ENCODE data around the gene ATP6AP1.

- no peak for TF ChIP-seq CTCF (IDR thresholded peaks at IDR 0.05; ENCODE audit: low read depth, low read length)
- TF ChIP-seq POLR2A (IDR thresholded peaks at IDR 0.05; ENCODE audit: extremely low read depth, insufficient read length): no peak
Observed at GRCh38 chrX:154452823-154453222, 24.3 kb downstream of the ATP6AP1 start.
